HUES48 (cell line): ENCODE measurements around the gene GFOD1.
"Not testable (repeated sequence)": the region's sequence is repeated elsewhere in the genome, so short reads cannot be mapped to it uniquely, and the experiment has no call there.

Experiments
- H3K27ac ChIP-seq: one replicate; pipeline ENCODE4 v1.7.0; 2013; ENCODE audit warnings: low read depth, low read length, inconsistent platforms
- H3K27me3 ChIP-seq: 2 replicates; pipeline ENCODE4 v1.6.1; 2013; ENCODE audit warnings: mild to moderate bottlenecking, low read length; ENCODE audit not compliant: control insufficient read depth, insufficient read depth
- H3K36me3 ChIP-seq: 2 replicates; pipeline ENCODE4 v1.6.1; 2013; ENCODE audit warnings: low read length; ENCODE audit not compliant: control insufficient read depth, insufficient read depth
- H3K4me1 ChIP-seq: 2 replicates; pipeline ENCODE4 v1.6.1; 2013; ENCODE audit warnings: mild to moderate bottlenecking, low read length; ENCODE audit not compliant: control insufficient read depth, insufficient read depth
- H3K4me3 ChIP-seq: 2 replicates; pipeline ENCODE4 v1.5.1; 2013; ENCODE audit warnings: mild to moderate bottlenecking, low read depth, low read length
- H3K9ac ChIP-seq: 2 replicates; pipeline ENCODE4 v1.6.1; 2013; ENCODE audit warnings: mild to moderate bottlenecking, low read depth, low read length, moderate library complexity
- H3K9me3 ChIP-seq: 2 replicates; pipeline ENCODE4 v1.6.1; 2013; ENCODE audit warnings: low read length; ENCODE audit not compliant: control insufficient read depth, insufficient read depth

The GFOD1 gene

DNA sequence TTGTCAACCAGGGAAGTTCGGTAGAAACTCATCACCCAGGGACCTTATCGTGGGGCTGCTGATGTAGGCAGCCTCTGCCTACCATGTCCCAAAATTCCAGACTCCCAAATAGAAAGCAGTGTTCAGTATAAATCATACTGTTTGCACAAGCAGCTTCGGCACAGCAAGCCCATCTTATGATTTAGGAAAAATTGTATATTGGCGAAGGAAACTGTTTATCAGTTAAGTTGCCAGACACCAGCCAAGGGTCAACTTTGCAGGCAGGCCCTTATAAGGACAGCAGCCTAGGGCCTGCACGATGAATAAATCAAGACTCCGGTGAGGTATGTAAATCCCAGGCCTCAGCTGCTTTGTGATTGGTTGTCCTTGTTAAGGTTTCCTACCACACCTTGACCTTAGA lies 36.8 kb downstream of the GFOD1 start:
- Histone ChIP-seq H3K4me1 (no peaks in the 10 kb centered on the region; the same call in 1 of the 2 replicates), H3K27me3 (no peaks in the 10 kb centered on the region)

DNA sequence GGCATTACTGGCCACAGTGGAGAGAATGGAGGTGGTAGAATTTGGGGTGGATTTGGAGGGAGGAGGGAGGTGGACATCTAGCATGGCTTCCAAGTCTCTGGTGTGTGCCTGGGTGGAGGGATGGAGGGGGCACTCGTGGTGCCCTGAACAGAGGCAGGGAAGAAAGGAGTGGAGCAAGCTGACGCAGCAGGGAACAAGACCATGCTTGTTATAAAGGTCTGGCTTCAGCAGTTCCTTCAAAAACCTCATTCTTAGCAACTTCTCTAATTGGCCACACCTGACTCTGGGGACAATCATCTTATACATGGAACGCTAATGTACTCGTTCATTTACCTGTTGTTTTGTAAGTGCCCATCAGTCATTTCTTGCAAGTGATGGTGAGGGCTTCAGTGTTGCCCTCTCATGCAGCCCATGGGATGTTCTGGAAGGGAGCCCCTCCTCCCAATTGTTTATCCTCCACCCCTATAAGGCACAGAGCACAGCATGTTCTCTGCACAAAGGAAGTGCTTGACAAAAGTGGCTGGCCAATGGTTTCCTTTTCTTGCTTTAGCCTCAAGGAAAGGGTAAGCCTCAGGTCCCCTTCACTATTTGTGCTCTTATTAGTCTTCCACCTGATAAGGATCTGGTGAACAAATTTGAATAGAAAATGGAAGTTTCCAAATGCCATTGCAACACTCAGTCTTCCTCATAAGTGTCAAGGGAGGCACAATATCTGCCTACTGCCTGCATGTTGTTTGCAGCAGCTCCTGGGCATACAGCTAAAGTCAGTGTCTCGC lies 39.3 kb downstream of the GFOD1 start:
- H3K9me3 ChIP-seq = no peaks in the 10 kb centered on the region
- no peaks in the 10 kb centered on the region for H3K36me3 ChIP-seq
- H3K27ac ChIP-seq = no peak overlapping the region
- no peaks in the 10 kb centered on the region for H3K27me3 ChIP-seq
- H3K4me3 ChIP-seq = no peak overlapping the region
- H3K9ac ChIP-seq = no peak overlapping the region
- peaks cover 4% of the 10 kb centered on the region; the same call in 1 of the 2 replicates for H3K4me1 ChIP-seq

More for the DNA sequence above, 36.8 kb downstream of the GFOD1 start:
- H3K27ac ChIP-seq = no peak overlapping the region
- H3K9me3 ChIP-seq = no peaks in the 10 kb centered on the region
- H3K4me3 ChIP-seq = no peak overlapping the region
- no peak overlapping the region for H3K9ac ChIP-seq
- H3K36me3 ChIP-seq = no peaks in the 10 kb centered on the region

DNA sequence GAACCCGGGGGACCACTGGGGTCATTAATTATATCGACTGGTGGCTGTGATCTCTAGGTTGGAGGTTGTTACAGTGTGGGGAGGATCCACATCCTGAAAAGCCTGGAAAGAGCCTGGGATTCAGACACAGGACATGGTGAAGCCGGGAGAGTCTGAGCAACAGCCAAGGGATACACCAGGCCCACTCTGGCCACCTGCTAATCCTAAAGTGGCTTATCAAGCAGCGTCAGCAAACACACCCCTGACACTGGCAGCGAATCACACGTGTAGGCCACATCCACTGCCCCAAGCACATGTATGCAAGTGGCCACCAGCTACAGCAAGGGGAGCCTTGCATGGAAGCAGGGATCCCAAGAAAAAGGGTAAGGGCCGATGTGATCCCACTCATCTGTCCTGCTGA lies 41.0 kb downstream of the GFOD1 start:
- Histone ChIP-seq H3K9ac (no peak overlapping the region), H3K27me3 (no peaks in the 10 kb centered on the region), H3K27ac (no peak overlapping the region)

DNA sequence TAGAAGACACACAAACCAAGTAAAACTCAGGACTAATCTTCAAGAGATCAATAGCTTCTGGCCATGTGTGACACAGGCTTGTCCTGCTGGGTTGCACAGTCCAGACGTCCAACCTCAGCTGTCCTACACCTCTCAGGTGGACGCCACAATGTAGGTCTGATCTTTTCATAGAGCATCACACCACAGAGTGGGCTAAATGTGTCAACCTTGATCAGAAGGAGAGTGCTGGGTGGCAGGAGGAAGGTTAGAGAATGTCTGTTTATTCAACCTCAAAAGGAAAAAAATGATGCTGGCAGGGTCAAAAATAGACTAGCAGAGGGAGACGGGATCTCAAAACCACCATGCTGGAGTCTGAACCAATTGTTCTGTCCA lies 41.7 kb downstream of the GFOD1 start:
- H3K36me3 ChIP-seq = no peaks in the 10 kb centered on the region
- no peak overlapping the region for H3K9ac ChIP-seq
- H3K4me1 ChIP-seq = peaks cover 4% of the 10 kb centered on the region; the same call in 1 of the 2 replicates
- H3K27me3 ChIP-seq = no peaks in the 10 kb centered on the region
- no peak overlapping the region for H3K4me3 ChIP-seq
- H3K9me3 ChIP-seq = no peaks in the 10 kb centered on the region
- H3K27ac ChIP-seq = no peak overlapping the region

More for the DNA sequence above, 41.0 kb downstream of the GFOD1 start:
- no peak overlapping the region for H3K4me3 ChIP-seq
- H3K36me3 ChIP-seq = no peaks in the 10 kb centered on the region
- no peaks in the 10 kb centered on the region for H3K9me3 ChIP-seq
- peaks cover 4% of the 10 kb centered on the region; the same call in 1 of the 2 replicates for H3K4me1 ChIP-seq

DNA sequence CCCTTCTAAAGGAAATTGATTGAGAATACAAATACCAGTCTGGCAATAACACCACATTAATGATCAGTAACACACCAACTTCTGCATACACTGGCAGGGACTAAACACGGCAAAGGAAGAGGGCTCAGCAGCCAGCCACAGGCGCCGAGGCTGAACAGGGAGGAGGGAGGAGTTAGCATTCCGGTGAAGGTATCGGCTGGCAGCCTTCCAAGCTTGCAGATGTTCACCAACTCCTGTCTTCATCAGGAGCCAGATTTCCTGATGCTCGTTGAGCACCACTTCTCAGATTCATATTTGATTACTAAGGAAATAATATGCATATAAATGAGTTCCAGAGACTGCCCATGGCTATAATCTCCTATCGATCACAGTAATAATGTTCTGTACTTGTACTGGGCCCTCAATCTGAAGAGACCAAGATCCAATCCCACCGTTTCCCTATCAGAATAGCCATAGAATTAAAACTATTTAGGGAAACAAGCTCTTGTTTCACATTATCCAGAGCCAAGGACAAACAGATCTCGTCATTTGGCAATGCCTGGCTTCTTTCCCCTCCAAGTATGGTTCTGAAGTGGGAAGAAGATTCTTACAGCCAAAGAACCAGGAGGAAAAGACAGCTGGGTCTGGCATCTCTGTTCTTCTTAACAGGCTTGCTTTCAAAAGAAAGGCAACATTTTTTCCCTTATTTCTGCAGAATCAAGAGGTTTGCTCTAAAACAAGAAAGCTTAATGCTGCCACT lies 42.2 kb downstream of the GFOD1 start:
- no peaks in the 10 kb centered on the region for H3K27me3 ChIP-seq
- no peaks in the 10 kb centered on the region for H3K9me3 ChIP-seq
- H3K27ac ChIP-seq = no peak overlapping the region
- no peaks in the 10 kb centered on the region for H3K36me3 ChIP-seq
- H3K4me1 ChIP-seq = peaks cover 4% of the 10 kb centered on the region; the same call in 1 of the 2 replicates
- H3K4me3 ChIP-seq = no peak overlapping the region
- H3K9ac ChIP-seq = no peak overlapping the region

DNA sequence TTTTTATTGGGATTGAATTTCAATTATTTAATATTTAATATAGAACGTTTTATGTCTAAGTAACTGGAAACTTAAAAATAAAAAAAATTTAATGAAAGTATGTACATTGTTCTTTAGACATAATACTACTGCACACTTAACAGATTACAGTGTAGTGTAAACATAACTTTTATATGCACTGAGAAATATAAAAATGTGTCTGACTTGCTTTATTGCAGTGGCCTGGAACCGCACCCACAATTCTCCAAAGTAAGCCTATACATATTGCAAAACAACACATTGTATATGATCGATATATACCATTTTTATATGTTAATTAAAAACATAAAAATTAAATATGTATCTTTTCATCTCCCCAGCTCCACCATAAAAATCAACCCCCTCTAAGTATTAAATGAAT lies 42.8 kb downstream of the GFOD1 start:
- Histone ChIP-seq H3K4me3 (no peak overlapping the region), H3K27ac (no peak overlapping the region)

DNA sequence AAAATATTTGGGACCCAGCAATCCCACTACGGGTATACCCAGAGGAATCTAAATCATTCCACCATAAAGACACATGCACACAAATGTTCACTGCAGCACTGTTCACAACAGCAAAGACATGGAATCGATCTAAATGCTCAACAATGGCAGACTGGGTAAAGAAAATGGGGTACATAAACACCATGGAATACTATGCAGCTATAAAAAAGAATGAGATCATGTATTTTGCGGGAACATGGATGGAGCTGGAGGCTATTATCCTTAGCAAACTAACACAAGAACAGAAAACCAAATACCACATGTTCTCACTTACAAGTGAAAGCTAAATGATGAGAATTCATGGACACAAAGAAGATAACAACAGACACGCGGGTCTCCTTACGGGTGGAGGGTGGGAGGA lies 43.4 kb downstream of the GFOD1 start:
- H3K9ac ChIP-seq, H3K27ac ChIP-seq, H3K4me3 ChIP-seq, H3K36me3 ChIP-seq, H3K4me1 ChIP-seq, H3K27me3 ChIP-seq, H3K9me3 ChIP-seq: not testable (repeated sequence)

More for the DNA sequence above, 42.8 kb downstream of the GFOD1 start:
- no peaks in the 10 kb centered on the region for H3K36me3 ChIP-seq
- no peak overlapping the region for H3K9ac ChIP-seq
- H3K27me3 ChIP-seq = no peaks in the 10 kb centered on the region
- H3K4me1 ChIP-seq = peaks cover 4% of the 10 kb centered on the region; the same call in 1 of the 2 replicates
- H3K9me3 ChIP-seq = no peaks in the 10 kb centered on the region

DNA sequence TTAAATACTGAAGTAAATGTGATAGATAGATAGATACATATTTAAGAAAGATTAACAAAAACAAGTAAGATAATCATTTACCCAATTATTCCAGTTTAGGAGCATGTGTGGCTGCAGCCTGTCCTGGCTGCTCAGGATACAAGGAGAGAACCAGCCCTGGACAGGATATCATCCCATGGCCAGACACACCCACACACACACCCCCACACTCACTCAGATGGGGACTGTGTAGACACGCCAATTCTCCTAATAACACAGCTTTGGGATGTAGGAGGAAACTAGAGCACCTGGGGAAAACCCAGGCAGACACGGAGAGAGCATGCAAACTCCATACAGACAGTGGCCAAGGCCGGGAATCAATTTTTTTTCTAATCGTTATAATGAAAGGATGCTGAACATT lies 45.6 kb downstream of the GFOD1 start:
- H3K27ac ChIP-seq = no peak overlapping the region

DNA sequence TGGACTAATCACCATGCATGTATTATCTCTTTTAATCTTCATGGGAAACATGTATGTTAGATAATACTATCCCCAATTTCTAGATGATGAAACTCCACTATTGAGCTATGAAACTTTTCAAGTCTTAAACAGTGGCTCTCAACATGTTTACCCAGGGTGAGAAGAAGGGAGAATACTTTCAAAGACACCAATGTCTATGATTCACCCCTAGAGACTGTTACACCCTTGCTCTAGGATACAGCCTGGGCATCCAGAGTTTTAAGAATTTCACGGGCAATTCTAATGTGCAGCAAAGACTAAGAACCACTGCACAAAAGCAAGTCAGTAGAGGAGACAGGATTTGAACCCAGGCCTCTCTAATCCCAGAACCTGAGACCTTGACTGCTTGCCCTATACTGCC lies 47.8 kb downstream of the GFOD1 start:
- Histone ChIP-seq H3K27ac (no peak overlapping the region), H3K36me3 (no peaks in the 10 kb centered on the region), H3K4me3 (no peak overlapping the region), H3K27me3 (no peaks in the 10 kb centered on the region), H3K9me3 (no peaks in the 10 kb centered on the region), H3K4me1 (peaks cover 8% of the 10 kb centered on the region), H3K9ac (no peak overlapping the region)

More for the DNA sequence above, 45.6 kb downstream of the GFOD1 start:
- Histone ChIP-seq H3K4me1 (peaks cover 12% of the 10 kb centered on the region), H3K9ac (no peak overlapping the region), H3K9me3 (no peaks in the 10 kb centered on the region), H3K4me3 (no peak overlapping the region), H3K27me3 (no peaks in the 10 kb centered on the region), H3K36me3 (no peaks in the 10 kb centered on the region)

DNA sequence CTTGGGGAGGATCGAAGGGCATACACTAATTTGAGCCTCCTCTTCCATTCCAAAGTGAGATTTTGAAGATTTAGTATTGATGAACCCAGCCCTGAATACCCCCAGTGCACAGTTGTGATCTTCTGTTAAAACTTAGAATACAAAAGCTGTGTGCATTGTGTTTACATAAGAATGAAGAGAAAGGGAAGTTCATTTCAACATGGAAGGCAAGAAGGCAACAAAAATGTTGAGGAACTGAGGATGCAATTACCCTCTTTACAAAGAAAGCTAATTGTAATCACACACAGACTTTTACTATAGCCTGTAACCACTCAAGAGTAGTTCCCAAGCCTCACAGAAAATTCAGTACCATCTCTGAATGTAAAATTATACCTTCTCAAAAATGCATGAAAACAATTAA lies 49.3 kb downstream of the GFOD1 start:
- Histone ChIP-seq H3K4me1 (peaks cover 8% of the 10 kb centered on the region), H3K36me3 (no peaks in the 10 kb centered on the region), H3K27ac (no peak overlapping the region), H3K9ac (no peak overlapping the region), H3K27me3 (no peaks in the 10 kb centered on the region), H3K4me3 (no peak overlapping the region), H3K9me3 (no peaks in the 10 kb centered on the region)
